B cell (primary cell): ENCODE measurements around the gene DSCAML1. TPM values are rescaled to one million over a fixed set of nuclear protein-coding genes. Genes with fewer than 3 reads are reported as not detected.

Experiments
- ATAC-seq: fragments of 200-7000 bp; cut with Tn5 transposase; one replicate; pipeline ENCODE4 v1.10.0; 2021; ENCODE audit warnings: low read depth, mild to moderate bottlenecking, moderate number of reproducible peaks, moderate library complexity
- CTCF ChIA-PET: fragments of 350-600 bp; sonication (Branson Sonifier 250); formaldehyde crosslinking; loops from one replicate; lab custom pipeline; 2021; ENCODE audit warnings: antibody characterized with exemption, inconsistent platforms; lab: Charles Lee
- POLR2A ChIA-PET: fragments of 350-600 bp; sonication (Branson Sonifier 250); formaldehyde crosslinking; loops from one replicate; lab custom pipeline; 2021; ENCODE audit warnings: antibody characterized with exemption; lab: Charles Lee
- DNase-seq: peaks from one replicate; pipeline ENCODE4 v3.0.0; 2013
- H2AFZ ChIP-seq: 2 replicates; pipeline ENCODE4 v1.6.1; 2012; ENCODE audit warnings: mild to moderate bottlenecking, low read depth, low read length; ENCODE audit not compliant: insufficient read depth, poor library complexity, severe bottlenecking
- H3K27ac ChIP-seq, 2 donors: 1 replicate in 1 of 2; 2 replicates in 1 of 2; pipeline ENCODE4 v1.5.1; 2012 to 2013; ENCODE audit warnings: low read length in 2 of 2, mild to moderate bottlenecking in 2 of 2, moderate library complexity in 1 of 2
- H3K27me3 ChIP-seq, 4 experiments: fragments of 200-600 bp in 1 of 4; sonication (generic) in 1 of 4; replicated peaks in 1 of 4; 1 replicate in 2 of 4; 2 replicates in 2 of 4; pipeline versions ENCODE4 v1.6.1 to v1.7.0; 2013 to 2016; ENCODE audit warnings: low read length in 3 of 4, mild to moderate bottlenecking in 2 of 4, mixed read lengths in 1 of 4, moderate library complexity in 1 of 4; ENCODE audit not compliant: insufficient read depth in 4 of 4, control insufficient read depth in 3 of 4; ENCODE audit errors: control extremely low read depth in 1 of 4
- H3K36me3 ChIP-seq, 2 experiments: replicated peaks in 1 of 2; 1 replicate in 1 of 2; 2 replicates in 1 of 2; pipeline versions ENCODE4 v1.6.1 to v1.7.1; 2013; ENCODE audit warnings: low read length in 1 of 2; ENCODE audit not compliant: insufficient read depth in 2 of 2, control insufficient read depth in 1 of 2; ENCODE audit errors: control extremely low read depth in 1 of 2, extremely low read depth in 1 of 2
- H3K4me1 ChIP-seq, 2 donors: fragments of 200-600 bp in 1 of 2; sonication (generic) in 1 of 2; 1 replicate in 1 of 2; 2 replicates in 1 of 2; pipeline versions ENCODE4 v1.5.1 to v1.6.1; 2013 to 2017; ENCODE audit warnings: low read length in 2 of 2; ENCODE audit not compliant: control insufficient read depth in 2 of 2, insufficient read depth in 2 of 2
- H3K4me2 ChIP-seq: replicated peaks from 2 replicates; pipeline ENCODE3; 2012; ENCODE audit warnings: mild to moderate bottlenecking, low read depth, low read length; ENCODE audit not compliant: poor library complexity, severe bottlenecking
- H3K4me3 ChIP-seq, 5 experiments: fragments of 200-600 bp in 1 of 5; sonication (generic) in 1 of 5; 1 replicate in 3 of 5; 2 replicates in 2 of 5; pipeline versions ENCODE4 v1.5.1 to v1.7.0; 2011 to 2016; ENCODE audit warnings: low read length in 4 of 5, mild to moderate bottlenecking in 4 of 5, low read depth in 2 of 5, control low read depth in 1 of 5, moderate library complexity in 1 of 5; ENCODE audit not compliant: insufficient read depth in 1 of 5; ENCODE audit errors: control extremely low read depth in 1 of 5, extremely low read depth in 1 of 5
- H3K79me2 ChIP-seq: fragments of 200-600 bp; sonication (generic); one replicate; pipeline ENCODE4 v1.6.0; 2016; ENCODE audit warnings: low read length; ENCODE audit not compliant: control insufficient read depth, insufficient read depth
- H3K9ac ChIP-seq: fragments of 200-600 bp; sonication (generic); 2 replicates; pipeline ENCODE4 v1.6.1; 2017; ENCODE audit warnings: mild to moderate bottlenecking, low read length, moderate library complexity
- H3K9me3 ChIP-seq, 3 donors: one replicate each; pipeline versions ENCODE4 v1.6.1 to v1.7.1; 2013; ENCODE audit warnings: low read length in 2 of 3; ENCODE audit not compliant: control insufficient read depth in 2 of 3, insufficient read depth in 1 of 3; ENCODE audit errors: control extremely low read depth in 1 of 3
- H4K20me1 ChIP-seq: 2 replicates; pipeline ENCODE4 v1.6.0; 2012; ENCODE audit warnings: mild to moderate bottlenecking, low read length; ENCODE audit not compliant: insufficient read depth, control insufficient read depth, poor library complexity, severe bottlenecking
- H3K27ac Mint-ChIP-seq: one replicate; pipeline ENCODE4 v1.8.0; 2021; ENCODE audit warnings: mixed read lengths
- H3K27me3 Mint-ChIP-seq: one replicate; pipeline ENCODE4 v1.8.0; 2021; ENCODE audit warnings: mixed read lengths
- H3K4me1 Mint-ChIP-seq: one replicate; pipeline ENCODE4 v1.8.0; 2021; ENCODE audit warnings: mixed read lengths
- H3K4me3 Mint-ChIP-seq: one replicate; pipeline ENCODE4 v1.8.0; 2021; ENCODE audit warnings: mixed read lengths
- H3K9me3 Mint-ChIP-seq: one replicate; pipeline ENCODE4 v1.8.0; 2022; ENCODE audit warnings: mixed read lengths; ENCODE audit not compliant: insufficient read depth
- EZH2 ChIP-seq: IDR thresholded peaks from 2 replicates; pipeline ENCODE4 v1.6.1; 2012; ENCODE audit warnings: borderline replicate concordance, low read depth, mild to moderate bottlenecking, moderate library complexity, low read length; ENCODE audit not compliant: insufficient read depth, poor library complexity, severe bottlenecking
- WGBS: methylation state at CpG from one replicate; pipeline ENCODE4 v1.1.5; 2013; ENCODE audit warnings: missing lambda C conversion rate; ENCODE audit not compliant: insufficient coverage; 5-methylcytosine and 5-hydroxymethylcytosine counted together
- intact Hi-C: fragments of 100-400 bp; cut with micrococcal nuclease; formaldehyde crosslinking; loops from one replicate; pipeline ENCODE4 v1.10.0; 2022
- polyA plus RNA-seq: library from polyadenylated mRNA; depleted of rRNA; stranded (reverse); fragments of >200 nt; gene quantifications from 2 replicates; pipeline ENCODE4 v1.2.3, GENCODE V29; 2012
- total RNA-seq, 2 donors: library from RNA; stranded (reverse); fragments of 120-200 nt in 1 of 2; gene quantifications; 1 replicate in 1 of 2; 2 replicates in 1 of 2; pipeline versions ENCODE4 v1.2.3 to v1.2.4, GENCODE V29; 2013 to 2022
- TF ChIP-seq, protein P1 (sequence below): fragments of 200-600 bp; IDR thresholded peaks from one replicate; pipeline ENCODE4 v1.8.0; 2022; ENCODE audit warnings: antibody characterized with exemption, mild to moderate bottlenecking

Gene DSCAML1
- total and polyA plus RNA-seq, 2 donors (not counting 1 experiment from before 2014, with no cell fraction given): 1.2 to 6.2 TPM

DNA sequence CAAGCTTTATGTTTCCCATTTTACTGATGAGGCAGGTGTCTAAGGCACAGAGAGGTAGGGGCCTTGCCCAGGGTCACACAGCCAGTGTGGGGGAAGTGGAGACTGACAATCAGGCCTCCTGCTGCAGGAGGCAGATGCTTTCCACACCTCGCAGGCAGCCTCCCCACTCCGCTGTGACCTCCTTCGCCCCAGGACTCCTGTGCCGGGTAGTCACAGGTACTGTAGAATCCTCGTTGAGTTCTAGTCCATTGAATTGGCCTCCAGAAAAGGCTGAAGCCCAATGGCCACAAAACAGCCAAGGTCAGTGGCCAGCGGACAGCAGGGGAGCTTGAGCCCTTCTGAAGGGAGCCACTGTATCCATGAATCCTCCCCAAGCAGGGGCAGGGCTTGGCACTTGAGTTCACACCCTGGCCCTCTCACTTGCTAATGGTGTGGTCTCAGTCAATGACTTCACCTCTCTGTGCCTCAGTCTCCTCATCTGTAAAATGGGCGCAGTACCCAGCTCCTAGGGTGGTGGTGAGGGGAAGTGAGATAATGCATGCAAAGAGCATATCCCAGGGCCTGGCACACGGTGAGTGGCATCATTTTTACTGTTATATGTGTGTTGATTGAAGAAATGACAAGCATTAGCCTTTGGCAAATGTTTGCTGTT, 28.6 kb upstream of the DSCAML1 start:
- peaks cover 0 to 66% (median 13%) of the 10 kb centered on the region in 4 experiments for H3K27me3 ChIP-seq
- CTCF ChIA-PET: interaction anchor here (1.3 to 15.4 kb wide), 5 partner anchors 8 to 228 kb away, joined by 3 to 462 read pairs (median 57); no protein-coding TSS in a partner anchor
- POLR2A ChIA-PET: no interaction called here
- H3K79me2 ChIP-seq: no peaks in the 10 kb centered on the region
- H3K4me1 ChIP-seq: peaks cover 35 to 41% of the 10 kb centered on the region in 2 donors
- no peak overlapping the region for H3K27ac Mint-ChIP-seq
- ATAC-seq: no peak
- no peaks in the 10 kb centered on the region for H3K36me3 ChIP-seq
- intact Hi-C loops: no loop called here
- H3K9ac ChIP-seq: no peak overlapping the region
- no peaks in the 10 kb centered on the region for H4K20me1 ChIP-seq
- no peak overlapping the region for H3K4me2 ChIP-seq
- peaks cover 41% of the 10 kb centered on the region for H3K27me3 Mint-ChIP-seq
- no peak for DNase-seq
- H3K4me3 ChIP-seq: no peak overlapping the region
- peaks cover 0 to 5% (median 0%) of the 10 kb centered on the region in 3 donors for H3K9me3 ChIP-seq
- WGBS: 92% methylated on average over 7 of the region's 8 CpGs
- no peak overlapping the region for H2AFZ ChIP-seq
- no peaks in the 10 kb centered on the region for H3K9me3 Mint-ChIP-seq
- H3K4me3 Mint-ChIP-seq: no peak overlapping the region
- peaks cover 40% of the 10 kb centered on the region for H3K4me1 Mint-ChIP-seq
- H3K27ac ChIP-seq: no peak overlapping the region
- no peak for TF ChIP-seq EZH2
- TF ChIP-seq, protein P1, sequence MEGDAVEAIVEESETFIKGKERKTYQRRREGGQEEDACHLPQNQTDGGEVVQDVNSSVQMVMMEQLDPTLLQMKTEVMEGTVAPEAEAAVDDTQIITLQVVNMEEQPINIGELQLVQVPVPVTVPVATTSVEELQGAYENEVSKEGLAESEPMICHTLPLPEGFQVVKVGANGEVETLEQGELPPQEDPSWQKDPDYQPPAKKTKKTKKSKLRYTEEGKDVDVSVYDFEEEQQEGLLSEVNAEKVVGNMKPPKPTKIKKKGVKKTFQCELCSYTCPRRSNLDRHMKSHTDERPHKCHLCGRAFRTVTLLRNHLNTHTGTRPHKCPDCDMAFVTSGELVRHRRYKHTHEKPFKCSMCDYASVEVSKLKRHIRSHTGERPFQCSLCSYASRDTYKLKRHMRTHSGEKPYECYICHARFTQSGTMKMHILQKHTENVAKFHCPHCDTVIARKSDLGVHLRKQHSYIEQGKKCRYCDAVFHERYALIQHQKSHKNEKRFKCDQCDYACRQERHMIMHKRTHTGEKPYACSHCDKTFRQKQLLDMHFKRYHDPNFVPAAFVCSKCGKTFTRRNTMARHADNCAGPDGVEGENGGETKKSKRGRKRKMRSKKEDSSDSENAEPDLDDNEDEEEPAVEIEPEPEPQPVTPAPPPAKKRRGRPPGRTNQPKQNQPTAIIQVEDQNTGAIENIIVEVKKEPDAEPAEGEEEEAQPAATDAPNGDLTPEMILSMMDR: no peak
